ENCODE measurements around the gene ALDOB. TPM values are rescaled to one million over a fixed set of nuclear protein-coding genes. Genes with fewer than 3 reads are reported as not detected.

Gene ALDOB
- total RNA-seq, 1 experiment from 2014 or later = not detected

DNA sequence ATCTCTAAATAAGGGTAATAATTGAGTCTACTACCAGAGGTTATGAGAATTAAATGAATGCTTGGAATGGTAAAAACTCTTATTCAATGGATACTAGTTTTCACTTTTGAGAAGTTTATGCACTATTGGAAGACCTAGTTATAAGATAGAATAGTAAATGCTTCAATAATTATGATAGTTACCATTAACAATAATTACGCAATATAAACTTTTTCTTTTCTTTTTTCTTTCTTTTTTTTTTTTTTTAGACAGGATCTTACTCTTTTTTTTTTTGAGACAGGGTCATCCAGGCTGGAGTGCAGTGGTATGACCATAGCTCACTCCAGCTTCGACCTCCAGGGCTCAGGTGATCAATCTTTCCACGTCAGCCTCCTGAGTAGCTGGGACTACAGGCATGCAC lies 6.7 kb downstream of the ALDOB start:
- Mint-ChIP-seq H3K4me1 (ENCODE audit: insufficient read depth, unreplicated experiment) (no peaks in the 10 kb centered on the region), H3K4me3 (ENCODE audit: unreplicated experiment) (no peak overlapping the region), H3K9me3 (ENCODE audit: unreplicated experiment) (peaks cover 7% of the 10 kb centered on the region), H3K27me3 (ENCODE audit: insufficient read depth, unreplicated experiment) (peaks cover 39% of the 10 kb centered on the region), H3K36me3 (ENCODE audit: insufficient read depth, unreplicated experiment) (no peaks in the 10 kb centered on the region), H3K27ac (ENCODE audit: low read depth, unreplicated experiment) (no peak overlapping the region)
- TF ChIP-seq CTCF (IDR thresholded peaks at IDR 0.05; ENCODE audit: unreplicated experiment) = no peak
- POLR2A ChIA-PET = no interaction called here
- CTCF ChIA-PET = interaction anchor here (0.6 kb wide), 1 partner anchor 119 kb away, joined by 3 read pairs; no protein-coding TSS in a partner anchor
- DNase-seq (ENCODE audit: unreplicated experiment) = no peak
- no TSS peak for BruUV-seq (replicated peaks)
- intact Hi-C loops (cut with micrococcal nuclease) = no loop called here

GRCh38 chr9:101427957-101428655 lies 7.5 kb downstream of the ALDOB start:
- Mint-ChIP-seq H3K4me1 (ENCODE audit: insufficient read depth, unreplicated experiment) (no peaks in the 10 kb centered on the region), H3K9me3 (ENCODE audit: unreplicated experiment) (peaks cover 7% of the 10 kb centered on the region), H3K4me3 (ENCODE audit: unreplicated experiment) (no peak overlapping the region), H3K27ac (ENCODE audit: low read depth, unreplicated experiment) (no peak overlapping the region), H3K27me3 (ENCODE audit: insufficient read depth, unreplicated experiment) (peaks cover 40% of the 10 kb centered on the region), H3K36me3 (ENCODE audit: insufficient read depth, unreplicated experiment) (no peaks in the 10 kb centered on the region)
- POLR2A ChIA-PET = interaction anchor here (2.0 kb wide), 1 partner anchor 106 kb away, joined by 6 read pairs; the partner anchor contains the start of gene RNF20
- CTCF ChIA-PET = interaction anchor here (0.8 kb wide), 1 partner anchor 16 kb away, joined by 3 read pairs; no protein-coding TSS in a partner anchor
- no peak for TF ChIP-seq CTCF (IDR thresholded peaks at IDR 0.05; ENCODE audit: unreplicated experiment)
- intact Hi-C loops (cut with micrococcal nuclease) = no loop called here
- no peak for DNase-seq (ENCODE audit: unreplicated experiment)
- BruUV-seq (replicated peaks) = no TSS peak

GRCh38 chr9:101427358-101427757 lies 8.2 kb downstream of the ALDOB start:
- Mint-ChIP-seq H3K36me3 (ENCODE audit: insufficient read depth, unreplicated experiment) (no peaks in the 10 kb centered on the region), H3K27me3 (ENCODE audit: insufficient read depth, unreplicated experiment) (peaks cover 40% of the 10 kb centered on the region), H3K27ac (ENCODE audit: low read depth, unreplicated experiment) (no peak overlapping the region), H3K4me1 (ENCODE audit: insufficient read depth, unreplicated experiment) (no peaks in the 10 kb centered on the region), H3K9me3 (ENCODE audit: unreplicated experiment) (peaks cover 7% of the 10 kb centered on the region), H3K4me3 (ENCODE audit: unreplicated experiment) (no peak overlapping the region)
- intact Hi-C loops (cut with micrococcal nuclease) = no loop called here
- no TSS peak for BruUV-seq (replicated peaks)
- ChIA-PET POLR2A (interaction anchor here (2.0 kb wide), 1 partner anchor 106 kb away, joined by 6 read pairs; the partner anchor contains the start of gene RNF20), CTCF (interaction anchor here (0.6 to 0.8 kb wide), 2 partner anchors 17 to 31 kb away, joined by 3 read pairs; no protein-coding TSS in a partner anchor)
- no peak for TF ChIP-seq CTCF (IDR thresholded peaks at IDR 0.05; ENCODE audit: unreplicated experiment)
- DNase-seq (ENCODE audit: unreplicated experiment) = no peak

DNA sequence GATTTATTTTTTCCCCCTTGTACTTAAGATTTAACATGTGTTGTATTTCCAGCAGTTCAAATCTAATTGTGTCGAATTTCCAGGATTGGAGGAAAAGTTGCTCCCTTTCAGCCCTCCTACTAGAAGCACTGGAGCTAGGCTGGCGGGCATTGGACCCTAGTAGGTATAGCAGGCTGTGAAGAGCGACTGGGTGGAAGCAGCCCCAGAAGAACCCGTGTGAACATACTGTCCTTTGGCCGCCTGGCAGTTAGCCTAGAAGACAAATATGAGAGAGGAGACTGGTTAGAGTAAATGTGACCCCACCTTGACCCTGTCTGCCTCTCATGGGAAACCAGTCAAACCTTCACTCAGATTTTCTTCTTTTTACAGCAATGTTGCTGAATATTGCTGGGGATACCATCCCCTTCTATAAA lies 13.9 kb downstream of the ALDOB start:
- TF ChIP-seq CTCF (IDR thresholded peaks at IDR 0.05; ENCODE audit: unreplicated experiment) = no peak
- peaks cover 7% of the 10 kb centered on the region for H3K9me3 Mint-ChIP-seq (ENCODE audit: unreplicated experiment)
- intact Hi-C loops (cut with micrococcal nuclease) = no loop called here
- CTCF ChIA-PET = interaction anchor here (0.5 to 1.5 kb wide), 3 partner anchors 14 to 713 kb away, joined by 3 to 5 read pairs (median 3); partner anchors contain the start of gene ALDOB
- H3K36me3 Mint-ChIP-seq (ENCODE audit: insufficient read depth, unreplicated experiment) = no peaks in the 10 kb centered on the region
- H3K27ac Mint-ChIP-seq (ENCODE audit: low read depth, unreplicated experiment) = no peak overlapping the region
- POLR2A ChIA-PET = no interaction called here
- H3K27me3 Mint-ChIP-seq (ENCODE audit: insufficient read depth, unreplicated experiment) = peaks cover 12% of the 10 kb centered on the region
- no peak for DNase-seq (ENCODE audit: unreplicated experiment)
- H3K4me1 Mint-ChIP-seq (ENCODE audit: insufficient read depth, unreplicated experiment) = peaks cover 6% of the 10 kb centered on the region
- H3K4me3 Mint-ChIP-seq (ENCODE audit: unreplicated experiment) = no peak overlapping the region
- no TSS peak for BruUV-seq (replicated peaks)

All from MCF 10A (cell line).